WTC11 (cell line): Measurements from ENCODE around the gene AGFG2. TPM values are rescaled to one million over a fixed set of nuclear protein-coding genes. Genes with fewer than 3 reads are reported as not detected.

Experiments used
- ATAC-seq: fragments of 200-7000 bp; cut with Tn5 transposase; 2 replicates; pipeline ENCODE4 v1.10.0; 2021; ENCODE audit warnings: mild to moderate bottlenecking, moderate library complexity
- CTCF ChIA-PET: fragments of 300-600 bp; sonication (Branson Sonifier 250); formaldehyde crosslinking; loops from one replicate; lab custom pipeline; 2021; ENCODE audit warnings: antibody characterized with exemption; lab: Charles Lee
- POLR2A ChIA-PET: fragments of 350-600 bp; sonication (Branson Sonifier 250); formaldehyde crosslinking; loops from one replicate; lab custom pipeline; 2021; ENCODE audit warnings: antibody characterized with exemption; lab: Charles Lee
- DNase-seq: peaks from one replicate; pipeline ENCODE4 v3.0.0; 2021; ENCODE audit warnings: low spot score
- H3K27ac Mint-ChIP-seq: 2 replicates; pipeline ENCODE4 v1.8.0; 2021; ENCODE audit warnings: mixed read lengths
- H3K27me3 Mint-ChIP-seq: 2 replicates; pipeline ENCODE4 v1.8.0; 2021; ENCODE audit warnings: low read depth, mild to moderate bottlenecking, moderate library complexity, mixed read lengths
- H3K36me3 Mint-ChIP-seq: 2 replicates; pipeline ENCODE4 v1.8.0; 2021; ENCODE audit warnings: mixed read lengths
- H3K4me1 Mint-ChIP-seq: 2 replicates; pipeline ENCODE4 v1.8.0; 2022; ENCODE audit warnings: mixed read lengths
- H3K4me3 Mint-ChIP-seq: 2 replicates; pipeline ENCODE4 v1.8.0; 2021; ENCODE audit warnings: mild to moderate bottlenecking, moderate library complexity, mixed read lengths
- H3K9me3 Mint-ChIP-seq: 2 replicates; pipeline ENCODE4 v1.8.0; 2021; ENCODE audit warnings: mixed read lengths
- EMX1 ChIP-seq: fragments of 250-450 bp; sonication (Bioruptor Pico); IDR thresholded peaks from 2 replicates; pipeline ENCODE4 v1.8.0; 2021; ENCODE audit warnings: mild to moderate bottlenecking
- ERG ChIP-seq: fragments of 250-450 bp; sonication (Bioruptor Pico); IDR thresholded peaks from 2 replicates; pipeline ENCODE4 v1.8.0; 2021; ENCODE audit warnings: mild to moderate bottlenecking
- FOXK1 ChIP-seq: sonication (generic); formaldehyde crosslinking; IDR thresholded peaks from 2 replicates; pipeline ENCODE4 v1.8.0; 2022; ENCODE audit warnings: mild to moderate bottlenecking, moderate library complexity, missing genetic modification reagents
- KAT7 ChIP-seq: sonication (generic); formaldehyde crosslinking; IDR thresholded peaks from 2 replicates; pipeline ENCODE4 v1.8.1; 2023; ENCODE audit warnings: missing genetic modification reagents, mild to moderate bottlenecking, borderline replicate concordance
- MLX ChIP-seq: sonication (generic); formaldehyde crosslinking; IDR thresholded peaks from 2 replicates; pipeline ENCODE4 v1.8.1; 2023; ENCODE audit warnings: mild to moderate bottlenecking, missing genetic modification reagents, moderate library complexity
- MXD4 ChIP-seq: fragments of 250-450 bp; sonication (Bioruptor Pico); IDR thresholded peaks from 2 replicates; pipeline ENCODE4 v1.8.0; 2021; ENCODE audit warnings: mild to moderate bottlenecking, moderate library complexity, borderline replicate concordance
- NFYB ChIP-seq: sonication (generic); formaldehyde crosslinking; conservative IDR thresholded peaks from 2 replicates; pipeline ENCODE4 v1.8.0; 2022; ENCODE audit warnings: low read depth, missing genetic modification reagents
- NR2C2 ChIP-seq: sonication (generic); formaldehyde crosslinking; IDR thresholded peaks from 2 replicates; pipeline ENCODE4 v1.8.0; 2022; ENCODE audit warnings: mild to moderate bottlenecking, missing genetic modification reagents
- PREB ChIP-seq: sonication (generic); formaldehyde crosslinking; IDR thresholded peaks from 2 replicates; pipeline ENCODE4 v1.8.1; 2022; ENCODE audit warnings: mild to moderate bottlenecking, missing genetic modification reagents, moderate library complexity, borderline replicate concordance
- SMAD4 ChIP-seq: sonication (generic); formaldehyde crosslinking; IDR thresholded peaks from 2 replicates; pipeline ENCODE4 v1.8.0; 2022; ENCODE audit warnings: mild to moderate bottlenecking, missing genetic modification reagents
- SP1 ChIP-seq: sonication (generic); formaldehyde crosslinking; conservative IDR thresholded peaks from 2 replicates; pipeline ENCODE4 v1.8.1; 2022; ENCODE audit warnings: missing genetic modification reagents
- TEAD4 ChIP-seq: sonication (generic); formaldehyde crosslinking; IDR thresholded peaks from 2 replicates; pipeline ENCODE4 v1.8.0; 2022; ENCODE audit warnings: mild to moderate bottlenecking, missing genetic modification reagents
- ZBTB21 ChIP-seq: sonication (generic); formaldehyde crosslinking; IDR thresholded peaks from 2 replicates; pipeline ENCODE4 v1.8.1; 2023; ENCODE audit warnings: mild to moderate bottlenecking, missing genetic modification reagents, borderline replicate concordance
- ZBTB43 ChIP-seq: sonication (generic); formaldehyde crosslinking; IDR thresholded peaks from 2 replicates; pipeline ENCODE4 v1.8.1; 2023; ENCODE audit warnings: mild to moderate bottlenecking, missing genetic modification reagents
- ZNF317 ChIP-seq: sonication (generic); formaldehyde crosslinking; IDR thresholded peaks from 2 replicates; pipeline ENCODE4 v1.8.1; 2023; ENCODE audit warnings: low read depth, mild to moderate bottlenecking, moderate library complexity, missing genetic modification reagents, borderline replicate concordance
- ZNF416 ChIP-seq: fragments of 250-450 bp; sonication (Bioruptor Pico); IDR thresholded peaks from 2 replicates; pipeline ENCODE4 v1.9.0; 2021; ENCODE audit warnings: mild to moderate bottlenecking, inconsistent platforms
- total RNA-seq: library from RNA; stranded (reverse); gene quantifications from 3 replicates; pipeline ENCODE4 v1.2.3, GENCODE V29; 2021

Gene AGFG2
- total RNA-seq, 1 experiment from 2014 or later = 6.4 TPM

GRCh38 chr7:100586266-100587025, 47.4 kb downstream of the AGFG2 start, which contains the start of gene FBXO24 (continued):
- TF ChIP-seq TEAD4 (no peak), NR2C2 (CRISPR knock-in tag) (no peak), SP1 (CRISPR knock-in tag) (peak; percentile 82), SMAD4 (no peak), ZNF416 (no peak), MLX (CRISPR knock-in tag) (no peak), PREB (CRISPR knock-in tag) (no peak), NFYB (CRISPR knock-in tag) (peak; percentile 96), EMX1 (CRISPR knock-in tag) (no peak), ZBTB21 (no peak), FOXK1 (CRISPR knock-in tag) (no peak)
- TF ChIP-seq, all 79 proteins: peak for 5

GRCh38 chr7:100588438-100588837, 49.4 kb downstream of the AGFG2 start:
- Mint-ChIP-seq H3K36me3 (no peaks in the 10 kb centered on the region), H3K27ac (no peak overlapping the region), H3K4me3 (peak overlapping the region; percentile 99), H3K4me1 (peaks cover 34% of the 10 kb centered on the region), H3K27me3 (peaks cover 45% of the 10 kb centered on the region), H3K9me3 (no peaks in the 10 kb centered on the region)
- DNase-seq (no peak), ATAC-seq (no peak)
- ChIA-PET CTCF (interaction anchor here (0.6 to 2.5 kb wide), 23 partner anchors 14 to 248 kb away, joined by 3 to 12 read pairs (median 6); partner anchors contain the start of genes MOSPD3, PCOLCE, POP7 and TSC22D4), POLR2A (interaction anchor here (1.3 to 1.8 kb wide), 2 partner anchors 14 to 303 kb away, joined by 3 to 5 read pairs; partner anchors contain the start of gene PCOLCE)
- TF ChIP-seq ERG (CRISPR knock-in tag) = no peak
- TF ChIP-seq NR2C2 (CRISPR knock-in tag) = no peak
- no peak for TF ChIP-seq SP1 (CRISPR knock-in tag)

- Mint-ChIP-seq H3K4me3 (peak overlapping the region; percentile 59), H3K36me3 (no peaks in the 10 kb centered on the region), H3K27ac (0 out of 2 replicates have a peak overlapping the region, but pooled peaks have one; percentile 15), H3K9me3 (no peaks in the 10 kb centered on the region), H3K4me1 (peaks cover 26% of the 10 kb centered on the region), H3K27me3 (peaks cover 53% of the 10 kb centered on the region)
- ChIA-PET POLR2A (interaction anchor here (1.0 to 1.8 kb wide), 4 partner anchors 13 to 302 kb away, joined by 3 to 5 read pairs (median 4); partner anchors contain the start of genes MOSPD3 and PCOLCE), CTCF (interaction anchor here (0.6 to 2.5 kb wide), 18 partner anchors 13 to 136 kb away, joined by 3 to 12 read pairs (median 7); partner anchors contain the start of genes MOSPD3, PCOLCE and POP7)
- ATAC-seq (no peak), DNase-seq (peak; percentile 40)
- TF ChIP-seq KAT7 (CRISPR knock-in tag) = 0 out of 2 replicates have a peak, but pooled peaks have one; percentile 19
- peak; percentile 35; the same call in 1 of the 2 replicates for TF ChIP-seq SP1 (CRISPR knock-in tag)
- TF ChIP-seq ZNF317 (CRISPR knock-in tag) = no peak
- TF ChIP-seq MXD4 (CRISPR knock-in tag) = no peak
- no peak for TF ChIP-seq ZBTB43
These were observed 50.4 kb downstream of the AGFG2 start for GRCh38 chr7:100589341-100589947.
